GM12878 (cell line): ENCODE data around the gene TMED6. TPM values are rescaled to one million over a fixed set of nuclear protein-coding genes. Genes with fewer than 3 reads are reported as not detected.

Experiments
- ATAC-seq: fragments of 200-7000 bp; cut with Tn5 transposase; 3 replicates; pipeline ENCODE4 v1.9.1; 2020; ENCODE audit warnings: mild to moderate bottlenecking, moderate library complexity
- BruUV-seq: library from RNA; stranded (reverse); fragments of 400-500 nt; replicated peaks from 2 replicates; lab custom pipeline; 2021; lab: Mats Ljungman, UMichigan
- CTCF ChIA-PET: fragments of 300-600 bp; sonication (Branson Sonifier 250); formaldehyde crosslinking; extraction: SDS; loops from one replicate; lab custom pipeline; 2021; ENCODE audit warnings: inconsistent platforms; lab: Yijun Ruan, JAX
- POLR2A ChIA-PET: fragments of 350-600 bp; formaldehyde crosslinking; extraction: SDS; loops from one replicate; lab custom pipeline; 2021; ENCODE audit warnings: inconsistent platforms; lab: Charles Lee
- RAD21 ChIA-PET: fragments of 300-600 bp; sonication (Branson Sonifier 250); formaldehyde crosslinking; loops from one replicate; lab custom pipeline; 2023; ENCODE audit warnings: antibody characterized with exemption; ENCODE audit not compliant: unreplicated experiment; lab: Charles Lee
- SMC1A ChIA-PET: fragments of 300-600 bp; sonication (Branson Sonifier 250); formaldehyde crosslinking; loops from one replicate; lab custom pipeline; 2023; ENCODE audit not compliant: unreplicated experiment, uncharacterized antibody; lab: Charles Lee
- DNase-seq: peaks from one replicate; pipeline ENCODE4 v3.0.0-alpha.2; 2011; ENCODE audit warnings: low read depth, low spot score
- FAIRE-seq: peaks from 3 replicates; lab custom pipeline; 2011; peaks lifted over from hg19 to GRCh38; lab: Jason Lieb, UNC
- H2AFZ ChIP-seq: 2 replicates; pipeline ENCODE4 v1.6.0; 2011; ENCODE audit warnings: low read depth, low read length, control low read depth; ENCODE audit not compliant: control insufficient read depth
- H3K27ac ChIP-seq: 2 replicates; pipeline ENCODE4 v1.5.1; 2011; ENCODE audit warnings: control low read depth; ENCODE audit not compliant: control insufficient read depth, insufficient read depth
- H3K27me3 ChIP-seq, 2 experiments: replicated peaks in 1 of 2; 2 replicates each; pipeline versions ENCODE4 v1.6.0 to v1.6.1; 2011; ENCODE audit warnings: low read length in 1 of 2; ENCODE audit not compliant: control insufficient read depth in 2 of 2, insufficient read depth in 2 of 2
- H3K36me3 ChIP-seq, 2 experiments: 2 replicates each; pipeline ENCODE4 v1.5.1; 2011; ENCODE audit warnings: low read length in 1 of 2; ENCODE audit not compliant: control insufficient read depth in 2 of 2, insufficient read depth in 2 of 2
- H3K4me1 ChIP-seq: 2 replicates; pipeline ENCODE4 v1.6.1; 2011; ENCODE audit warnings: mild to moderate bottlenecking, low read length, moderate library complexity, mixed read lengths; ENCODE audit not compliant: control insufficient read depth, insufficient read depth
- H3K4me2 ChIP-seq: 2 replicates; pipeline ENCODE4 v1.6.0; 2011; ENCODE audit warnings: control low read depth; ENCODE audit not compliant: control insufficient read depth, insufficient read depth
- H3K4me3 ChIP-seq: fragments of 200-600 bp; sonication (generic); 2 replicates; pipeline ENCODE4 v1.5.1; 2016
- H3K79me2 ChIP-seq: 2 replicates; pipeline ENCODE4 v1.6.0; 2011; ENCODE audit warnings: low read length; ENCODE audit not compliant: control insufficient read depth, insufficient read depth
- H3K9ac ChIP-seq: 2 replicates; pipeline ENCODE4 v1.8.0; 2011; ENCODE audit warnings: low read length, control low read depth, mixed read lengths; ENCODE audit not compliant: control insufficient read depth, insufficient read depth
- H3K9me3 ChIP-seq: replicated peaks from 3 replicates; pipeline ENCODE4 v1.5.1; 2011; ENCODE audit warnings: mild to moderate bottlenecking, low read length; ENCODE audit not compliant: control insufficient read depth, insufficient read depth
- H4K20me1 ChIP-seq: 2 replicates; pipeline ENCODE4 v1.6.0; 2011; ENCODE audit not compliant: control insufficient read depth, insufficient read depth
- CTCF ChIP-seq, 3 experiments: IDR thresholded peaks in 2 of 3; conservative IDR thresholded peaks in 1 of 3; 2 replicates each; pipeline ENCODE4 v1.5.1; 2011; ENCODE audit warnings: low read depth in 3 of 3, low read length in 3 of 3, mild to moderate bottlenecking in 3 of 3, control low read depth in 2 of 3, moderate library complexity in 2 of 3, inconsistent platforms in 1 of 3, mixed read lengths in 1 of 3; ENCODE audit not compliant: control insufficient read depth in 2 of 3, insufficient read depth in 1 of 3; ENCODE audit errors: extremely low read depth in 1 of 3
- DPF2 ChIP-seq: fragments of 450-650 bp; IDR thresholded peaks from 2 replicates; pipeline ENCODE4 v1.6.1; 2017; ENCODE audit warnings: mild to moderate bottlenecking
- HCFC1 ChIP-seq: fragments of 150-350 bp; IDR thresholded peaks from 2 replicates; pipeline ENCODE4 v1.6.1; 2014; ENCODE audit warnings: low read length
- HDAC6 ChIP-seq: fragments of 200-600 bp; sonication (generic); IDR thresholded peaks from one replicate; pipeline ENCODE4 v1.8.0; 2017; ENCODE audit warnings: antibody characterized with exemption; ENCODE audit not compliant: unreplicated experiment
- HSF1 ChIP-seq: fragments of 150-350 bp; IDR thresholded peaks from 2 replicates; pipeline ENCODE4 v1.6.1; 2014; ENCODE audit warnings: mild to moderate bottlenecking, low read depth, low read length
- NFYB ChIP-seq: IDR thresholded peaks from 2 replicates; pipeline ENCODE4 v1.6.1; 2011; ENCODE audit warnings: low read depth, mild to moderate bottlenecking, low read length, improper control_type of control experiment, moderate library complexity; ENCODE audit not compliant: insufficient read depth
- SP1 ChIP-seq: IDR thresholded peaks from one replicate; pipeline ENCODE4 v1.6.1; 2011; ENCODE audit warnings: low read depth, low read length
- TCF3 ChIP-seq: IDR thresholded peaks from 2 replicates; pipeline ENCODE4 v1.6.1; 2012; ENCODE audit warnings: low read depth, mild to moderate bottlenecking, low read length, borderline replicate concordance; ENCODE audit not compliant: insufficient read depth
- YBX1 ChIP-seq: fragments of 450-650 bp; IDR thresholded peaks from 2 replicates; pipeline ENCODE4 v1.6.1; 2016; ENCODE audit warnings: antibody characterized with exemption
- ZNF207 ChIP-seq: fragments of 450-650 bp; IDR thresholded peaks from 2 replicates; pipeline ENCODE4 v1.6.1; 2014; ENCODE audit warnings: antibody characterized with exemption, mild to moderate bottlenecking, borderline replicate concordance
- WGBS: methylation state at CpG from one replicate; pipeline ENCODE4 v1.1.6; 2016; ENCODE audit warnings: low lambda C conversion rate; ENCODE audit not compliant: insufficient replicate concordance, insufficient coverage; ENCODE audit errors: missing lambda C conversion rate; 5-methylcytosine and 5-hydroxymethylcytosine counted together
- in situ Hi-C: fragments of 300-500 bp; cut with MboI; formaldehyde crosslinking; loops from 9 replicates; pipeline ENCODE4 v1.14.3; 2018; ENCODE audit warnings: mixed read lengths
- intact Hi-C: fragments of 100-400 bp; cut with micrococcal nuclease; formaldehyde crosslinking; loops from one replicate; pipeline ENCODE4 v1.14.2; 2022; ENCODE audit not compliant: unreplicated experiment
- polyA plus RNA-seq, 11 experiments: library from polyadenylated mRNA; depleted of rRNA in 4 of 11; unstranded in 6 of 11; stranded (reverse) in 5 of 11; fragments of >200 nt; fragmentation: Nextera tagmentation in 4 of 11; fragmentation: Illumina TruSeq in 1 of 11; extraction: Ambion mirVana in 4 of 11; extraction: Trizol in 1 of 11; gene quantifications; 1 replicate in 1 of 11; 2 replicates in 10 of 11; pipeline versions ENCODE4 v1.2.1 to v1.2.3, GENCODE V29; 2011 to 2016; ENCODE audit warnings: inconsistent platforms in 2 of 11, missing spikeins in 2 of 11, low read depth in 1 of 11
- total RNA-seq, 4 experiments: library from RNA; depleted of rRNA in 3 of 4; stranded (reverse); fragments of >200 nt in 3 of 4; fragmentation: Illumina TruSeq in 1 of 4; extraction: Trizol in 1 of 4; gene quantifications; 2 replicates each; pipeline versions ENCODE4 v1.2.1 to v1.2.3, GENCODE V29; 2013 to 2021

TMED6 gene
- total and polyA plus RNA-seq, 10 of the 15 experiments (the other 5 are each of a cell fraction or from before 2014, with no cell fraction given) = 0.27 to 1.7 (median 0.78) TPM

- peak in 1 of 3 experiments; percentile 13; a peak in 2 of 6 replicates for TF ChIP-seq CTCF (IDR thresholded peaks at IDR 0.05 in 2 of 3, conservative IDR thresholded peaks at IDR 0.05 in 1 of 3; ENCODE audit: control insufficient read depth in 2 of 3, extremely low read depth in 1 of 3, insufficient read depth in 1 of 3, low read depth in 3 of 3, low read length in 3 of 3)
- TF ChIP-seq SP1 = no peak
These were observed 39.8 kb downstream of the TMED6 start (continued) for GRCh38 chr16:69311533-69312387.

GRCh38 chr16:69310653-69311532 is 40.7 kb downstream of the TMED6 start, which contains the start of gene VPS4A:
VPS4A (plus strand) TSS chr16:69311350; CDS start chr16:69311512, 162 bp downstream.
- DNase-seq = peak; percentile 89
- CTCF ChIA-PET = interaction anchor here (0.8 kb wide), 2 partner anchors 15 to 74 kb away, joined by 3 to 4 read pairs; no protein-coding TSS in a partner anchor
- H3K9me3 ChIP-seq = no peaks in the 10 kb centered on the region
- H3K79me2 ChIP-seq = peaks cover 23% of the 10 kb centered on the region
- H3K27me3 ChIP-seq = no peaks in the 10 kb centered on the region
- FAIRE-seq = peak; percentile 88
- POLR2A ChIA-PET = interaction anchor here (0.7 kb wide), 1 partner anchor 29 kb away, joined by 3 read pairs; the partner anchor contains the start of gene NIP7
- H3K27ac ChIP-seq = peak within 1 kb of the TSS; percentile 82
- H2AFZ ChIP-seq = peak within 1 kb of the TSS; percentile 99
- no peaks in the 10 kb centered on the region for H4K20me1 ChIP-seq
- RAD21 ChIA-PET = interaction anchor here (0.6 to 1.0 kb wide), 3 partner anchors 16 to 1427 kb away, joined by 3 to 4 read pairs (median 4); no protein-coding TSS in a partner anchor
- in situ Hi-C loops (no loop called here), intact Hi-C loops (loop anchor here (1.0 to 2.0 kb wide), 2 partner anchors 28 to 74 kb away; partner anchors contain the start of genes COG8 and NIP7)
- H3K4me2 ChIP-seq = peak within 1 kb of the TSS; percentile 92
- ATAC-seq = peak; percentile 96
- H3K9ac ChIP-seq = peak within 1 kb of the TSS; percentile 81
- SMC1A ChIA-PET = interaction anchor here (0.6 to 1.0 kb wide), 2 partner anchors 30 to 161 kb away, joined by 3 read pairs; no protein-coding TSS in a partner anchor
- H3K36me3 ChIP-seq = peaks cover 0 to 4% of the 10 kb centered on the region in 2 experiments; a peak in 2 of 4 replicates
- BruUV-seq = TSS peak; percentile 95
- H3K4me1 ChIP-seq = no peaks in the 10 kb centered on the region
- peak within 1 kb of the TSS; percentile 99 for H3K4me3 ChIP-seq
- WGBS = 11% methylated on average over 62 of the region's 70 CpGs
- no peak for TF ChIP-seq YBX1
- no peak for TF ChIP-seq NFYB
- TF ChIP-seq HSF1 = no peak
- peak; percentile 85; the same call in 1 of the 2 replicates for TF ChIP-seq DPF2
- TF ChIP-seq ZNF207 = peak; percentile 93
- peak; percentile 58 for TF ChIP-seq HCFC1
- peak; percentile 30 for TF ChIP-seq HDAC6
- 0 out of 2 replicates have a peak, but pooled peaks have one; percentile 42 for TF ChIP-seq TCF3
